H1 (cell line): Measurements from ENCODE around the gene PRKCI. TPM values are rescaled to one million over a fixed set of nuclear protein-coding genes. Genes with fewer than 3 reads are reported as not detected.

Experiments
- CTCF ChIA-PET: fragments of 300-600 bp; sonication (Branson Sonifier 250); formaldehyde crosslinking; loops from one replicate; lab custom pipeline; 2021; ENCODE audit not compliant: partially characterized antibody; lab: Charles Lee
- POLR2A ChIA-PET: fragments of 300-600 bp; sonication (Branson Sonifier 250); formaldehyde crosslinking; loops from one replicate; lab custom pipeline; 2021; ENCODE audit warnings: inconsistent platforms; ENCODE audit not compliant: partially characterized antibody; lab: Charles Lee
- DNase-seq, 2 experiments: peaks; one replicate each; pipeline versions ENCODE4 v3.0.0 to v3.0.0-alpha.2; 2010 to 2022; ENCODE audit warnings: low spot score in 2 of 2, low read depth in 1 of 2, mixed read lengths in 1 of 2
- FAIRE-seq: peaks from 2 replicates; lab custom pipeline; 2011; peaks lifted over from hg19 to GRCh38; lab: Jason Lieb, UNC
- H2AFZ ChIP-seq: 2 replicates; pipeline ENCODE4 v1.8.1; 2012; ENCODE audit warnings: low read length, inconsistent platforms
- H2AK5ac ChIP-seq: 2 replicates; pipeline ENCODE4 v1.6.1; 2013; ENCODE audit warnings: low read depth, low read length
- H2BK120ac ChIP-seq: replicated peaks from 2 replicates; pipeline ENCODE3; 2013; ENCODE audit warnings: low read depth, low read length, inconsistent platforms
- H2BK12ac ChIP-seq: 2 replicates; pipeline ENCODE4 v1.6.1; 2013; ENCODE audit warnings: low read depth, low read length
- H2BK15ac ChIP-seq: 2 replicates; pipeline ENCODE4 v1.6.1; 2013; ENCODE audit warnings: low read length
- H2BK20ac ChIP-seq: 2 replicates; pipeline ENCODE4 v1.6.1; 2013; ENCODE audit warnings: low read length
- H2BK5ac ChIP-seq: 2 replicates; pipeline ENCODE4 v1.6.1; 2013; ENCODE audit warnings: low read depth, low read length
- H3K14ac ChIP-seq: 2 replicates; pipeline ENCODE4 v1.6.1; 2013; ENCODE audit warnings: inconsistent platforms; ENCODE audit not compliant: insufficient read length
- H3K18ac ChIP-seq: 2 replicates; pipeline ENCODE4 v1.6.1; 2013; ENCODE audit warnings: low read length; ENCODE audit errors: extremely low read depth
- H3K23ac ChIP-seq: 2 replicates; pipeline ENCODE4 v1.6.1; 2013; ENCODE audit warnings: inconsistent platforms; ENCODE audit not compliant: insufficient read length
- H3K23me2 ChIP-seq: 2 replicates; pipeline ENCODE4 v1.6.1; 2013; ENCODE audit warnings: low read depth, low read length
- H3K27ac ChIP-seq: 2 replicates; pipeline ENCODE4 v1.6.1; 2011; ENCODE audit warnings: low read depth, low read length, inconsistent platforms
- H3K27me3 ChIP-seq, 4 experiments: replicated peaks in 1 of 4; 1 replicate in 1 of 4; 2 replicates in 3 of 4; pipeline versions ENCODE4 v1.6.1 to v1.8.1; 2011 to 2013; ENCODE audit warnings: low read length in 3 of 4, mild to moderate bottlenecking in 3 of 4, inconsistent platforms in 2 of 4, mixed read lengths in 2 of 4, moderate library complexity in 1 of 4; ENCODE audit not compliant: control insufficient read depth in 3 of 4, insufficient read depth in 3 of 4; ENCODE audit errors: extremely low read depth in 1 of 4
- H3K36me3 ChIP-seq, 4 experiments: 2 replicates each; pipeline versions ENCODE4 v1.6.1 to v1.8.1; 2011 to 2013; ENCODE audit warnings: mild to moderate bottlenecking in 4 of 4, low read length in 3 of 4, moderate library complexity in 2 of 4, control low read depth in 1 of 4, inconsistent platforms in 1 of 4; ENCODE audit not compliant: insufficient read depth in 4 of 4, control insufficient read depth in 2 of 4
- H3K4ac ChIP-seq: replicated peaks from 2 replicates; pipeline ENCODE3; 2013; ENCODE audit warnings: low read length, low read depth, mixed read lengths, inconsistent platforms; ENCODE audit not compliant: insufficient read length
- H3K4me1 ChIP-seq, 4 experiments: replicated peaks in 1 of 4; 1 replicate in 1 of 4; 2 replicates in 3 of 4; pipeline versions ENCODE4 v1.6.1 to v1.8.1; 2011 to 2013; ENCODE audit warnings: low read length in 3 of 4, inconsistent platforms in 2 of 4, mixed read lengths in 1 of 4; ENCODE audit not compliant: insufficient read depth in 4 of 4, control insufficient read depth in 3 of 4
- H3K4me2 ChIP-seq, 2 experiments: 2 replicates each; pipeline versions ENCODE4 v1.6.1 to v1.8.1; 2011 to 2013; ENCODE audit warnings: low read depth in 2 of 2, low read length in 2 of 2, control low read depth in 1 of 2, inconsistent platforms in 1 of 2, mild to moderate bottlenecking in 1 of 2; ENCODE audit not compliant: insufficient read depth in 1 of 2
- H3K4me3 ChIP-seq, 4 experiments: fragments of 200-600, 300-600 bp in 1 of 4; sonication (generic), shearing (Covaris generic), sonication (Bioruptor Twin) in 1 of 4; 2 replicates each; pipeline versions ENCODE4 v1.5.1 to v1.8.1; 2011 to 2016; ENCODE audit warnings: low read length in 4 of 4, low read depth in 3 of 4, control low read depth in 2 of 4, inconsistent platforms in 2 of 4, mild to moderate bottlenecking in 2 of 4, mixed read lengths in 1 of 4, moderate library complexity in 1 of 4; ENCODE audit not compliant: insufficient read depth in 2 of 4; ENCODE audit errors: extremely low read depth in 1 of 4
- H3K56ac ChIP-seq: replicated peaks from 2 replicates; pipeline ENCODE3; 2013; ENCODE audit warnings: low read depth, mild to moderate bottlenecking, mixed read lengths, low read length, inconsistent platforms; ENCODE audit not compliant: insufficient read length
- H3K79me1 ChIP-seq: 2 replicates; pipeline ENCODE4 v1.6.1; 2013; ENCODE audit warnings: low read depth, low read length, control low read depth
- H3K79me2 ChIP-seq, 2 experiments: 2 replicates each; pipeline versions ENCODE4 v1.6.1 to v1.8.1; 2012 to 2013; ENCODE audit warnings: low read length in 2 of 2, mild to moderate bottlenecking in 2 of 2, inconsistent platforms in 1 of 2; ENCODE audit not compliant: insufficient read depth in 2 of 2, control insufficient read depth in 1 of 2
- H3K9ac ChIP-seq, 4 experiments: replicated peaks in 1 of 4; 1 replicate in 1 of 4; 2 replicates in 3 of 4; pipeline versions ENCODE4 v1.6.1 to v1.8.1; 2011 to 2013; ENCODE audit warnings: low read depth in 3 of 4, low read length in 3 of 4, control low read depth in 2 of 4, mild to moderate bottlenecking in 2 of 4, moderate library complexity in 2 of 4, inconsistent platforms in 1 of 4; ENCODE audit errors: extremely low read depth in 1 of 4
- H3K9me3 ChIP-seq, 2 experiments: 2 replicates each; pipeline versions ENCODE4 v1.6.1 to v1.8.1; 2012 to 2013; ENCODE audit warnings: mild to moderate bottlenecking in 2 of 2, moderate library complexity in 2 of 2, control low read depth in 1 of 2, inconsistent platforms in 1 of 2, low read depth in 1 of 2, low read length in 1 of 2, mixed read lengths in 1 of 2; ENCODE audit not compliant: insufficient read depth in 2 of 2
- H4K20me1 ChIP-seq, 2 experiments: replicated peaks in 1 of 2; 2 replicates each; pipeline versions ENCODE3 to v1.8.1; 2011 to 2013; ENCODE audit warnings: inconsistent platforms in 2 of 2, low read length in 2 of 2, mild to moderate bottlenecking in 1 of 2; ENCODE audit not compliant: insufficient read depth in 2 of 2, control insufficient read depth in 1 of 2
- H4K5ac ChIP-seq: 2 replicates; pipeline ENCODE4 v1.6.1; 2013; ENCODE audit warnings: low read length, low read depth, mixed read lengths, inconsistent platforms; ENCODE audit not compliant: insufficient read length
- H4K8ac ChIP-seq: 2 replicates; pipeline ENCODE4 v1.8.0; 2013; ENCODE audit warnings: mild to moderate bottlenecking, moderate library complexity, low read length, inconsistent platforms; ENCODE audit not compliant: insufficient read depth; ENCODE audit errors: extremely low read depth
- H4K91ac ChIP-seq: replicated peaks from 2 replicates; pipeline ENCODE3; 2013; ENCODE audit warnings: low read length, mixed read lengths, inconsistent platforms; ENCODE audit not compliant: insufficient read length
- BRCA1 ChIP-seq: IDR thresholded peaks from 2 replicates; pipeline ENCODE4 v1.6.1; 2012; ENCODE audit warnings: low read depth, low read length, improper control_type of control experiment
- CTCF ChIP-seq, 3 experiments: IDR thresholded peaks; 1 replicate in 2 of 3; 2 replicates in 1 of 3; pipeline versions ENCODE4 v1.5.1 to v1.6.1; 2011; ENCODE audit warnings: low read length in 3 of 3, mild to moderate bottlenecking in 3 of 3, inconsistent platforms in 2 of 3, low read depth in 1 of 3, moderate library complexity in 1 of 3; ENCODE audit not compliant: insufficient read depth in 1 of 3; ENCODE audit errors: control extremely low read depth in 1 of 3
- EP300 ChIP-seq, 2 experiments: IDR thresholded peaks; 1 replicate in 1 of 2; 2 replicates in 1 of 2; pipeline ENCODE4 v1.6.1; 2011 to 2012; ENCODE audit warnings: low read depth in 2 of 2, low read length in 2 of 2, mild to moderate bottlenecking in 2 of 2, borderline replicate concordance in 1 of 2, inconsistent platforms in 1 of 2, moderate library complexity in 1 of 2
- FOSL1 ChIP-seq: IDR thresholded peaks from 2 replicates; pipeline ENCODE4 v1.6.1; 2011; ENCODE audit warnings: mild to moderate bottlenecking, low read depth, low read length, moderate library complexity; ENCODE audit not compliant: insufficient read depth
- JUND ChIP-seq: IDR thresholded peaks from 2 replicates; pipeline ENCODE4 v1.6.1; 2011; ENCODE audit warnings: mild to moderate bottlenecking, improper control_type of control experiment, low read length
- RNF2 ChIP-seq: fragments of 200-900, 300-1000 bp; sonication (generic); IDR thresholded peaks from 2 replicates; pipeline ENCODE4 v1.7.1; 2016; ENCODE audit warnings: borderline replicate concordance, low read depth, mild to moderate bottlenecking, antibody characterized with exemption, low read length; ENCODE audit not compliant: poor library complexity, severe bottlenecking; ENCODE audit errors: missing control alignments
- SP2 ChIP-seq: IDR thresholded peaks from 2 replicates; pipeline ENCODE4 v1.6.1; 2012; ENCODE audit warnings: mild to moderate bottlenecking, low read length, inconsistent platforms
- TBP ChIP-seq: IDR thresholded peaks from 2 replicates; pipeline ENCODE4 v1.6.1; 2011; ENCODE audit warnings: low read depth, low read length, improper control_type of control experiment
- TEAD4 ChIP-seq: IDR thresholded peaks from 2 replicates; pipeline ENCODE4 v1.6.1; 2012; ENCODE audit warnings: low read depth, low read length, inconsistent platforms, mixed read lengths
- WGBS, 2 experiments: shearing (Covaris generic) in 1 of 2; methylation state at CpG; one replicate each; pipeline versions ENCODE4 v1.1.6 to v1.1.7; 2013 to 2015; ENCODE audit warnings: low lambda C conversion rate in 2 of 2, mixed read lengths in 2 of 2, inconsistent platforms in 1 of 2, low coverage in 1 of 2, missing lambda C conversion rate in 1 of 2; ENCODE audit not compliant: insufficient replicate concordance in 2 of 2, insufficient coverage in 1 of 2, insufficient read length in 1 of 2; ENCODE audit errors: extremely low coverage in 1 of 2, missing lambda C conversion rate in 1 of 2; 5-methylcytosine and 5-hydroxymethylcytosine counted together
- polyA plus RNA-seq, 7 experiments: library from polyadenylated mRNA; depleted of rRNA in 3 of 7; stranded (reverse) in 5 of 7; unstranded in 2 of 7; fragments of >200 nt in 5 of 7; fragments of 200-250 nt in 2 of 7; gene quantifications; 1 replicate in 5 of 7; 2 replicates in 1 of 7; 4 replicates in 1 of 7; pipeline versions ENCODE4 v1.2.1 to v1.2.3, GENCODE V29; 2011 to 2013; ENCODE audit warnings: missing spikeins in 2 of 7, mixed read lengths in 2 of 7
- total RNA-seq: library from RNA; stranded (reverse); fragmentation: NEBNext Ultra II Directional; extraction: Animal tissue kit (Norgen Biotek cat#: 25700); gene quantifications from 2 replicates; pipeline ENCODE4 v1.2.1, GENCODE V29; 2021
- TF ChIP-seq, protein P1 (sequence below): IDR thresholded peaks from 2 replicates; pipeline ENCODE4 v1.6.1; 2011; ENCODE audit warnings: low read depth, mild to moderate bottlenecking, low read length; ENCODE audit not compliant: insufficient read depth

PRKCI gene
- total and polyA plus RNA-seq, 2 of the 8 experiments (the other 6 are each of a cell fraction or from before 2014, with no cell fraction given): 24.3 to 100.0 TPM

DNA sequence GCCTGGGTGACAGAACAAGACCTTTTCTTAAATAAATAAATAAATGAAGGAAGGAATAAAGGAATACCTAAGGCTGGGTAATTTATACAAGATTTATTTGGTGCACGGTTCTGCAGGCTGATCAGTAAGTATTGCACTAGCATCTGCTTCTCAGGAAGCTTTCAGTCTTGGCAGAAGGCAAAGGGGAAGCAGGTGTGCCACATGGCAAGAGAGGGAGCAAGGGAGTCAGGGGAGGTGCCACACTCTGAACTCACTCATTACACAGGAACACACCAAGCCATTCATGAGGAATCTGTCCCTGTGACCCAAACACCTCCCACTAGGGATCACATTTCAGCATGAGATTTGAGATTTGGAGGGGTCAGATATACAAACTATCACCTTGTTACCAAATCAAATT lies 56.4 kb downstream of the PRKCI start:
- H3K4me3 ChIP-seq: no peak overlapping the region
- no peak overlapping the region for H2BK15ac ChIP-seq
- no peak overlapping the region for H4K91ac ChIP-seq
- CTCF ChIA-PET: no interaction called here
- H2BK120ac ChIP-seq: no peak overlapping the region
- no peak overlapping the region for H4K8ac ChIP-seq
- H3K79me2 ChIP-seq: no peaks in the 10 kb centered on the region
- H3K9ac ChIP-seq: no peak overlapping the region
- DNase-seq (no peak), FAIRE-seq (no peak)
- H4K5ac ChIP-seq: no peak overlapping the region
- H3K27ac ChIP-seq: no peak overlapping the region
- H2AK5ac ChIP-seq: no peak overlapping the region
- no peak overlapping the region for H2AFZ ChIP-seq
- no peaks in the 10 kb centered on the region for H3K23me2 ChIP-seq
- H3K23ac ChIP-seq: no peak overlapping the region
- H3K4ac ChIP-seq: no peak overlapping the region
- POLR2A ChIA-PET: interaction anchor here (0.8 kb wide), 1 partner anchor 10 kb away, joined by 3 read pairs; no protein-coding TSS in a partner anchor
- H3K56ac ChIP-seq: no peak overlapping the region
- no peak overlapping the region for H2BK12ac ChIP-seq
- no peaks in the 10 kb centered on the region for H3K4me1 ChIP-seq
- no peaks in the 10 kb centered on the region for H3K79me1 ChIP-seq
- WGBS, 2 experiments: 95% methylated on average over 1 of the region's 1 CpG; no CpG with 5 or more reads in 1 of the 2 experiments
- H3K4me2 ChIP-seq: no peak overlapping the region
- H3K36me3 ChIP-seq: peaks cover 3 to 53% (median 21%) of the 10 kb centered on the region in 4 experiments; a peak in 5 of 8 replicates
- H2BK20ac ChIP-seq: no peak overlapping the region
- H3K9me3 ChIP-seq: no peaks in the 10 kb centered on the region
- peaks cover 1 to 3% of the 10 kb centered on the region in 2 experiments for H4K20me1 ChIP-seq
- no peak overlapping the region for H2BK5ac ChIP-seq
- no peak overlapping the region for H3K14ac ChIP-seq
- H3K27me3 ChIP-seq: no peaks in the 10 kb centered on the region
- no peak overlapping the region for H3K18ac ChIP-seq
- TF ChIP-seq BRCA1: no peak
- TF ChIP-seq EP300 (IDR thresholded peaks at IDR 0.05; ENCODE audit: borderline replicate concordance in 1 of 2, low read depth in 2 of 2, low read length in 2 of 2): no peak
- TF ChIP-seq CTCF (IDR thresholded peaks at IDR 0.05; ENCODE audit: control extremely low read depth in 1 of 3, insufficient read depth in 1 of 3, low read depth in 1 of 3, low read length in 3 of 3): no peak
- no peak for TF ChIP-seq SP2
- no peak for TF ChIP-seq TBP
- TF ChIP-seq JUND: no peak
- TF ChIP-seq, protein P1, sequence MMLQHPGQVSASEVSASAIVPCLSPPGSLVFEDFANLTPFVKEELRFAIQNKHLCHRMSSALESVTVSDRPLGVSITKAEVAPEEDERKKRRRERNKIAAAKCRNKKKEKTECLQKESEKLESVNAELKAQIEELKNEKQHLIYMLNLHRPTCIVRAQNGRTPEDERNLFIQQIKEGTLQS: no peak
- TF ChIP-seq RNF2: no peak
- no peak for TF ChIP-seq FOSL1
- no peak for TF ChIP-seq TEAD4
